GM12878 (cell line): ENCODE data around the gene TP53I3. TPM values are rescaled to one million over a fixed set of nuclear protein-coding genes. Genes with fewer than 3 reads are reported as not detected.

Experiments
- ATAC-seq: fragments of 200-7000 bp; cut with Tn5 transposase; 3 replicates; pipeline ENCODE4 v1.9.1; 2020; ENCODE audit warnings: mild to moderate bottlenecking, moderate library complexity
- BruUV-seq: library from RNA; stranded (reverse); fragments of 400-500 nt; replicated peaks from 2 replicates; lab custom pipeline; 2021; lab: Mats Ljungman, UMichigan
- CTCF ChIA-PET: fragments of 300-600 bp; sonication (Branson Sonifier 250); formaldehyde crosslinking; extraction: SDS; loops from one replicate; lab custom pipeline; 2021; ENCODE audit warnings: inconsistent platforms; lab: Yijun Ruan, JAX
- POLR2A ChIA-PET: fragments of 350-600 bp; formaldehyde crosslinking; extraction: SDS; loops from one replicate; lab custom pipeline; 2021; ENCODE audit warnings: inconsistent platforms; lab: Charles Lee
- RAD21 ChIA-PET: fragments of 300-600 bp; sonication (Branson Sonifier 250); formaldehyde crosslinking; loops from one replicate; lab custom pipeline; 2023; ENCODE audit warnings: antibody characterized with exemption; ENCODE audit not compliant: unreplicated experiment; lab: Charles Lee
- SMC1A ChIA-PET: fragments of 300-600 bp; sonication (Branson Sonifier 250); formaldehyde crosslinking; loops from one replicate; lab custom pipeline; 2023; ENCODE audit not compliant: unreplicated experiment, uncharacterized antibody; lab: Charles Lee
- DNase-seq: peaks from one replicate; pipeline ENCODE4 v3.0.0-alpha.2; 2011; ENCODE audit warnings: low read depth, low spot score
- FAIRE-seq: peaks from 3 replicates; lab custom pipeline; 2011; peaks lifted over from hg19 to GRCh38; lab: Jason Lieb, UNC
- H2AFZ ChIP-seq: 2 replicates; pipeline ENCODE4 v1.6.0; 2011; ENCODE audit warnings: low read depth, low read length, control low read depth; ENCODE audit not compliant: control insufficient read depth
- H3K27ac ChIP-seq: 2 replicates; pipeline ENCODE4 v1.5.1; 2011; ENCODE audit warnings: control low read depth; ENCODE audit not compliant: control insufficient read depth, insufficient read depth
- H3K27me3 ChIP-seq, 2 experiments: replicated peaks in 1 of 2; 2 replicates each; pipeline versions ENCODE4 v1.6.0 to v1.6.1; 2011; ENCODE audit warnings: low read length in 1 of 2; ENCODE audit not compliant: control insufficient read depth in 2 of 2, insufficient read depth in 2 of 2
- H3K36me3 ChIP-seq, 2 experiments: 2 replicates each; pipeline ENCODE4 v1.5.1; 2011; ENCODE audit warnings: low read length in 1 of 2; ENCODE audit not compliant: control insufficient read depth in 2 of 2, insufficient read depth in 2 of 2
- H3K4me1 ChIP-seq: 2 replicates; pipeline ENCODE4 v1.6.1; 2011; ENCODE audit warnings: mild to moderate bottlenecking, low read length, moderate library complexity, mixed read lengths; ENCODE audit not compliant: control insufficient read depth, insufficient read depth
- H3K4me2 ChIP-seq: 2 replicates; pipeline ENCODE4 v1.6.0; 2011; ENCODE audit warnings: control low read depth; ENCODE audit not compliant: control insufficient read depth, insufficient read depth
- H3K4me3 ChIP-seq: fragments of 200-600 bp; sonication (generic); 2 replicates; pipeline ENCODE4 v1.5.1; 2016
- H3K79me2 ChIP-seq: 2 replicates; pipeline ENCODE4 v1.6.0; 2011; ENCODE audit warnings: low read length; ENCODE audit not compliant: control insufficient read depth, insufficient read depth
- H3K9ac ChIP-seq: 2 replicates; pipeline ENCODE4 v1.8.0; 2011; ENCODE audit warnings: low read length, control low read depth, mixed read lengths; ENCODE audit not compliant: control insufficient read depth, insufficient read depth
- H3K9me3 ChIP-seq: replicated peaks from 3 replicates; pipeline ENCODE4 v1.5.1; 2011; ENCODE audit warnings: mild to moderate bottlenecking, low read length; ENCODE audit not compliant: control insufficient read depth, insufficient read depth
- H4K20me1 ChIP-seq: 2 replicates; pipeline ENCODE4 v1.6.0; 2011; ENCODE audit not compliant: control insufficient read depth, insufficient read depth
- BHLHE40 ChIP-seq, 2 experiments: fragments of 450-650 bp in 1 of 2; IDR thresholded peaks; 2 replicates each; pipeline ENCODE4 v1.6.1; 2011 to 2017; ENCODE audit warnings: low read depth in 2 of 2, borderline replicate concordance in 1 of 2, improper control_type of control experiment in 1 of 2, low read length in 1 of 2, mild to moderate bottlenecking in 1 of 2
- BMI1 ChIP-seq: fragments of 450-650 bp; IDR thresholded peaks from 2 replicates; pipeline ENCODE4 v1.6.1; 2016; ENCODE audit warnings: mild to moderate bottlenecking, moderate library complexity, borderline replicate concordance
- MEF2B ChIP-seq: fragments of 450-650 bp; IDR thresholded peaks from 2 replicates; pipeline ENCODE4 v1.6.1; 2018; ENCODE audit warnings: mild to moderate bottlenecking, moderate library complexity; ENCODE audit not compliant: partially characterized antibody, poor library complexity, severe bottlenecking
- RB1 ChIP-seq: fragments of 450-650 bp; formaldehyde crosslinking; IDR thresholded peaks from 2 replicates; pipeline ENCODE4 v1.6.1; 2017; ENCODE audit warnings: mild to moderate bottlenecking, borderline replicate concordance
- SPI1 ChIP-seq: IDR thresholded peaks from 2 replicates; pipeline ENCODE4 v1.6.1; 2011; ENCODE audit warnings: low read depth, mild to moderate bottlenecking, low read length, moderate library complexity, borderline replicate concordance; ENCODE audit not compliant: insufficient read depth
- SREBF2 ChIP-seq: IDR thresholded peaks from 2 replicates; pipeline ENCODE4 v1.6.1; 2012; ENCODE audit warnings: mild to moderate bottlenecking, low read length
- ZSCAN29 ChIP-seq: fragments of 450-650 bp; IDR thresholded peaks from 2 replicates; pipeline ENCODE4 v1.6.1; 2017; ENCODE audit warnings: mild to moderate bottlenecking, moderate library complexity
- WGBS: methylation state at CpG from one replicate; pipeline ENCODE4 v1.1.6; 2016; ENCODE audit warnings: low lambda C conversion rate; ENCODE audit not compliant: insufficient replicate concordance, insufficient coverage; ENCODE audit errors: missing lambda C conversion rate; 5-methylcytosine and 5-hydroxymethylcytosine counted together
- in situ Hi-C: fragments of 300-500 bp; cut with MboI; formaldehyde crosslinking; loops from 9 replicates; pipeline ENCODE4 v1.14.3; 2018; ENCODE audit warnings: mixed read lengths
- intact Hi-C: fragments of 100-400 bp; cut with micrococcal nuclease; formaldehyde crosslinking; loops from one replicate; pipeline ENCODE4 v1.14.2; 2022; ENCODE audit not compliant: unreplicated experiment
- polyA plus RNA-seq, 11 experiments: library from polyadenylated mRNA; depleted of rRNA in 4 of 11; unstranded in 6 of 11; stranded (reverse) in 5 of 11; fragments of >200 nt; fragmentation: Nextera tagmentation in 4 of 11; fragmentation: Illumina TruSeq in 1 of 11; extraction: Ambion mirVana in 4 of 11; extraction: Trizol in 1 of 11; gene quantifications; 1 replicate in 1 of 11; 2 replicates in 10 of 11; pipeline versions ENCODE4 v1.2.1 to v1.2.3, GENCODE V29; 2011 to 2016; ENCODE audit warnings: inconsistent platforms in 2 of 11, missing spikeins in 2 of 11, low read depth in 1 of 11
- total RNA-seq, 4 experiments: library from RNA; depleted of rRNA in 3 of 4; stranded (reverse); fragments of >200 nt in 3 of 4; fragmentation: Illumina TruSeq in 1 of 4; extraction: Trizol in 1 of 4; gene quantifications; 2 replicates each; pipeline versions ENCODE4 v1.2.1 to v1.2.3, GENCODE V29; 2013 to 2021
- TF ChIP-seq, protein P1 (sequence below): IDR thresholded peaks from 2 replicates; pipeline ENCODE4 v1.6.1; 2011; ENCODE audit warnings: low read depth, low read length, improper control_type of control experiment, borderline replicate concordance

TP53I3 gene
- total and polyA plus RNA-seq, 10 of the 15 experiments (the other 5 are each of a cell fraction or from before 2014, with no cell fraction given) = 1.4 to 57.4 (median 11.6) TPM

DNA sequence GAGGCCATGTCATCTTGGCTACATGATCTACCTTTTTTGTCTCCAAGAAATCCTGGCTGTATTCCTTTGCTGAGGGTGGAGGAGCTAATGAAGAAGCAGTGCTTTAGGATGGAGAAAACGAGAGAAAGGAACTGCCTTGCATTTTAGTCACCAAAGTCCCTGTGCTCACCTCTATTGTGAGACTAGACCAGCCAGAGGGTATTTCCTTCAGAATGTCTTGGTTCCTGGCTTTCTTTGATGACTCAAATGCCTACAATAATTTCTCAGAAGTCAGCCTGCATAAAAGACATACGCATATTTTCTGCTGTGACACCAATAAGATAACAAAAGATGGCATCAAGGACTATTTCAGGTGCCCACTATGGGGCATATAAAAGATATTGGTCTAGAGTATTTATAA is 19.3 kb downstream of the TP53I3 start (continued):
- TF ChIP-seq RB1 = no peak
- no peak for TF ChIP-seq ZSCAN29
- TF ChIP-seq MEF2B = no peak
- no peak for TF ChIP-seq BMI1
- TF ChIP-seq BHLHE40 (IDR thresholded peaks at IDR 0.05; ENCODE audit: borderline replicate concordance in 1 of 2, low read depth in 2 of 2, low read length in 1 of 2) = no peak
- TF ChIP-seq, protein P1, sequence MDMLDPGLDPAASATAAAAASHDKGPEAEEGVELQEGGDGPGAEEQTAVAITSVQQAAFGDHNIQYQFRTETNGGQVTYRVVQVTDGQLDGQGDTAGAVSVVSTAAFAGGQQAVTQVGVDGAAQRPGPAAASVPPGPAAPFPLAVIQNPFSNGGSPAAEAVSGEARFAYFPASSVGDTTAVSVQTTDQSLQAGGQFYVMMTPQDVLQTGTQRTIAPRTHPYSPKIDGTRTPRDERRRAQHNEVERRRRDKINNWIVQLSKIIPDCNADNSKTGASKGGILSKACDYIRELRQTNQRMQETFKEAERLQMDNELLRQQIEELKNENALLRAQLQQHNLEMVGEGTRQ = no peak

- peaks cover 4% of the 10 kb centered on the region; the same call in 1 of the 2 replicates for H3K4me1 ChIP-seq
- peak; percentile 43 for ATAC-seq
- H3K4me3 ChIP-seq = no peak overlapping the region
- no peaks in the 10 kb centered on the region for H3K9me3 ChIP-seq
- H2AFZ ChIP-seq = no peak overlapping the region
- ChIA-PET SMC1A (interaction anchor here (0.7 to 3.3 kb wide), 2 partner anchors 132 to 340 kb away, joined by 3 to 15 read pairs; partner anchors contain the start of gene ATAD2B), CTCF (interaction anchor here (1.9 to 4.4 kb wide), 3 partner anchors 10 to 233 kb away, joined by 7 to 52 read pairs (median 26); partner anchors contain the start of genes ATAD2B and FKBP1B), RAD21 (interaction anchor here (1.2 to 1.5 kb wide), 2 partner anchors 12 to 235 kb away, joined by 4 to 6 read pairs; partner anchors contain the start of gene WDCP), POLR2A (no interaction called here)
- no peak overlapping the region for H3K4me2 ChIP-seq
- intact Hi-C loops = no loop called here
- H3K27me3 ChIP-seq = no peaks in the 10 kb centered on the region
- H3K27ac ChIP-seq = no peak overlapping the region
- in situ Hi-C loops = no loop called here
- no peak overlapping the region for H3K9ac ChIP-seq
- H4K20me1 ChIP-seq = no peaks in the 10 kb centered on the region
- no peaks in the 10 kb centered on the region for H3K36me3 ChIP-seq
- no TSS peak for BruUV-seq
- DNase-seq = no peak
- FAIRE-seq = no peak
- no peaks in the 10 kb centered on the region for H3K79me2 ChIP-seq
- 15% methylated on average over 4 of the region's 4 CpGs for WGBS
- no peak for TF ChIP-seq SREBF2
- peak; percentile 48; the same call in 1 of the 2 replicates for TF ChIP-seq SPI1
- TF ChIP-seq, all 136 proteins: peak for 1
Measured at GRCh38 chr2:24058564-24059271, 25.9 kb downstream of the TP53I3 start.
